Psoas muscle (tissue), 8 donors: Measurements from ENCODE around the gene FRMPD4. TPM values are rescaled to one million over a fixed set of nuclear protein-coding genes. Genes with fewer than 3 reads are reported as not detected.

Experiments
- ATAC-seq, 4 donors: fragments of 200-7000 bp; cut with Tn5 transposase; one replicate each; pipeline ENCODE4 v1.9.1; 2020; ENCODE audit warnings: moderate library complexity in 3 of 4, mild to moderate bottlenecking in 2 of 4
- DNase-seq, 2 donors: peaks; one replicate each; pipeline ENCODE4 v3.0.0-alpha.2; 2020
- H3K27ac ChIP-seq: fragments of 200-600 bp; one replicate; pipeline ENCODE4 v1.8.0; 2022
- H3K27me3 ChIP-seq, 3 donors: fragments of 200-600 bp in 1 of 3; one replicate each; pipeline versions ENCODE4 v1.6.1 to v1.8.0; 2013 to 2022; ENCODE audit warnings: low read length in 2 of 3, mild to moderate bottlenecking in 2 of 3, moderate library complexity in 1 of 3; ENCODE audit not compliant: insufficient read depth in 3 of 3
- H3K36me3 ChIP-seq, 2 donors: fragments of 200-600 bp in 1 of 2; one replicate each; pipeline versions ENCODE4 v1.6.1 to v1.8.0; 2013 to 2022; ENCODE audit warnings: low read depth in 1 of 2, mild to moderate bottlenecking in 1 of 2, moderate library complexity in 1 of 2; ENCODE audit not compliant: insufficient read depth in 1 of 2
- H3K4me1 ChIP-seq: fragments of 200-600 bp; one replicate; pipeline ENCODE4 v1.8.0; 2022
- H3K4me3 ChIP-seq: fragments of 200-600 bp; one replicate; pipeline ENCODE4 v1.8.0; 2022; ENCODE audit warnings: mild to moderate bottlenecking
- H3K9me3 ChIP-seq: fragments of 200-600 bp; one replicate; pipeline ENCODE4 v1.8.0; 2022
- CTCF ChIP-seq: fragments of 200-600 bp; IDR thresholded peaks from one replicate; pipeline ENCODE4 v1.8.0; 2022; ENCODE audit warnings: antibody characterized with exemption
- WGBS, 3 donors: extraction: QIAGEN DNeasy Blood & Tissue Kit; methylation state at CpG; one replicate each; pipeline versions ENCODE4 v1.1.6 to v1.1.7; 2013; 5-methylcytosine and 5-hydroxymethylcytosine counted together
- intact Hi-C, 2 donors: fragments of 100-400 bp; cut with DNase I; formaldehyde crosslinking; loops; one replicate each; pipeline versions ENCODE4 v1.11.0 to v1.14.2; 2022
- long read RNA-seq, 2 donors: library from polyadenylated mRNA; unstranded; transcript quantifications; one replicate each; pipeline ENCODE4 v2.0.0, GENCODE V29; 2021
- polyA plus RNA-seq, 3 donors: library from polyadenylated mRNA; stranded (reverse); fragments of 200-250 nt; gene quantifications; one replicate each; pipeline ENCODE4 v1.2.3, GENCODE V29; 2013
- total RNA-seq, 4 donors: library from RNA; stranded (reverse); fragmentation: NEBNext Ultra II Directional in 2 of 4; extraction: Animal tissue kit (Norgen Biotek cat#: 25700) in 2 of 4; gene quantifications; one replicate each; pipeline versions ENCODE4 v1.2.1 to v1.2.4, GENCODE V29; 2021 to 2023
- donor health status: healthy with polysubstance abuse.
- donor health status: DM: no; HTN: no; CAD: no; lungs with moderate emphysema.
- donor health status: Bipolar disorder and iron deficiency.
- donor health status: healthy.
- donor health status: DM: yes; HTN: yes; CAD: no.
- donor health status: DM: no; HTN: no; CAD: no.
- donor health status: DM: no; HTN: no; CAD: no.
- donor health status: DM: yes; HTN: yes; CAD: no.

Gene FRMPD4
- total RNA-seq (under 1 TPM; 0.04 to 0.79 (median 0.09) TPM), polyA plus RNA-seq (under 1 TPM in 2 of 3 donors, not detected in 1; 0.01 to 0.03 TPM)
- long read RNA-seq, donor 1 = 0 reads
- long read RNA-seq, donor 2 = 0 reads

GRCh38 chrX:12138361-12139313 is at the start of gene FRMPD4:
Gene FRMPD4, plus strand, starts transcription at chrX:12138473. Its CDS starts 499 bp downstream, at chrX:12138972.
- Histone ChIP-seq H3K27me3 (peaks cover 0 to 54% (median 3%) of the 10 kb centered on the region in 3 donors), H3K9me3 (no peaks in the 10 kb centered on the region), H3K27ac (no peak within 1 kb of the TSS), H3K4me3 (peak within 1 kb of the TSS; percentile 41), H3K36me3 (no peaks in the 10 kb centered on the region), H3K4me1 (no peaks in the 10 kb centered on the region)
- ATAC-seq (no peak), DNase-seq (no peak)
- 3 to 22% (median 5%) methylated on average over 42 to 76 of the region's 80 CpGs for WGBS, 3 donors
- intact Hi-C loops = no loop called here
- no peak for TF ChIP-seq CTCF

- Histone ChIP-seq H3K4me1 (no peaks in the 10 kb centered on the region), H3K27me3 (peaks cover 0 to 5% (median 0%) of the 10 kb centered on the region in 3 donors), H3K9me3 (no peaks in the 10 kb centered on the region), H3K27ac (no peak overlapping the region), H3K4me3 (no peak overlapping the region), H3K36me3 (no peaks in the 10 kb centered on the region)
- no peak for TF ChIP-seq CTCF
- WGBS, 3 donors = 67 to 93% (median 88%) methylated on average over 1 of the region's 1 CpG
- ATAC-seq (no peak), DNase-seq (no peak)
- intact Hi-C loops = no loop called here
These were observed 48.5 kb upstream of the FRMPD4 start for GRCh38 chrX:12089740-12090139.

GRCh38 chrX:12113321-12113720 is 25.0 kb upstream of the FRMPD4 start:
- no peak for TF ChIP-seq CTCF

GRCh38 chrX:12115377-12115776 is 22.9 kb upstream of the FRMPD4 start:
- DNase-seq (no peak), ATAC-seq (no peak)
- intact Hi-C loops = no loop called here
- no peak for TF ChIP-seq CTCF
- Histone ChIP-seq H3K27ac (no peak overlapping the region), H3K4me3 (no peak overlapping the region), H3K4me1 (no peaks in the 10 kb centered on the region), H3K36me3 (no peaks in the 10 kb centered on the region), H3K9me3 (no peaks in the 10 kb centered on the region), H3K27me3 (no peaks in the 10 kb centered on the region)
- WGBS, 3 donors = 25 to 41% (median 29%) methylated on average over 2 of the region's 2 CpGs

More at GRCh38 chrX:12113321-12113720, 25.0 kb upstream of the FRMPD4 start:
- no peaks in the 10 kb centered on the region for H3K27me3 ChIP-seq
- 69 to 92% (median 73%) methylated on average over 2 of the region's 2 CpGs for WGBS, 3 donors
- intact Hi-C loops = no loop called here
- DNase-seq (no peak), ATAC-seq (no peak)
- H3K36me3 ChIP-seq = no peaks in the 10 kb centered on the region
- no peaks in the 10 kb centered on the region for H3K9me3 ChIP-seq
- H3K4me1 ChIP-seq = no peaks in the 10 kb centered on the region
- no peak overlapping the region for H3K4me3 ChIP-seq
- H3K27ac ChIP-seq = no peak overlapping the region
